AG09309 (cell line): Measurements from ENCODE around the gene TSPAN3.

Experiments used
- DNase-seq: peaks from one replicate; pipeline ENCODE4 v3.0.0-alpha.2; 2010; ENCODE audit warnings: low read depth
- H3K4me3 ChIP-seq: 2 replicates; pipeline ENCODE4 v1.5.1; 2011; ENCODE audit warnings: mild to moderate bottlenecking, low read depth, low read length, moderate library complexity; ENCODE audit not compliant: control insufficient read depth
- CTCF ChIP-seq: IDR thresholded peaks from 2 replicates; pipeline ENCODE4 v1.5.1; 2011; ENCODE audit warnings: mild to moderate bottlenecking, low read depth, low read length, inconsistent platforms; ENCODE audit not compliant: insufficient read depth, control insufficient read depth; ENCODE audit errors: missing control alignments

TSPAN3 gene

GRCh38 chr15:77111789-77112188 lies 40.9 kb upstream of the TSPAN3 start:
- no peak for DNase-seq
- no peak for TF ChIP-seq CTCF
- H3K4me3 ChIP-seq: no peak overlapping the region

GRCh38 chr15:77107531-77108355 lies 36.8 kb upstream of the TSPAN3 start:
- peak; percentile 61 for TF ChIP-seq CTCF
- H3K4me3 ChIP-seq: no peak overlapping the region
- no peak for DNase-seq

- no peak for TF ChIP-seq CTCF
- no peak overlapping the region for H3K4me3 ChIP-seq
- no peak for DNase-seq
These were observed 36.2 kb upstream of the TSPAN3 start for GRCh38 chr15:77107068-77107467.

GRCh38 chr15:77104155-77104554 lies 33.2 kb upstream of the TSPAN3 start:
- peak; percentile 31 for DNase-seq

GRCh38 chr15:77099741-77100463 lies 29.0 kb upstream of the TSPAN3 start:
- no peak for DNase-seq
- H3K4me3 ChIP-seq: no peak overlapping the region
- no peak for TF ChIP-seq CTCF

More at GRCh38 chr15:77104155-77104554, 33.2 kb upstream of the TSPAN3 start:
- H3K4me3 ChIP-seq: no peak overlapping the region
- TF ChIP-seq CTCF: no peak

GRCh38 chr15:77098572-77098971 lies 27.7 kb upstream of the TSPAN3 start:
- no peak overlapping the region for H3K4me3 ChIP-seq
- no peak for DNase-seq
- TF ChIP-seq CTCF: no peak
